SU-DHL-6 (cell line): ENCODE results near the gene TBCK.

Experiments used
- H2AFZ ChIP-seq: fragments of 200-600 bp; sonication (generic); 2 replicates; pipeline ENCODE4 v1.6.1; 2014; ENCODE audit warnings: low read depth, mild to moderate bottlenecking, moderate library complexity, mixed read lengths, antibody characterized with exemption, low read length; ENCODE audit not compliant: severe bottlenecking
- H3F3A ChIP-seq: fragments of 200-600 bp; shearing (Covaris generic); 2 replicates; pipeline ENCODE4 v1.6.0; 2016; ENCODE audit warnings: antibody characterized with exemption, mild to moderate bottlenecking; ENCODE audit not compliant: insufficient read depth
- H3K27ac ChIP-seq: fragments of 200-600 bp; sonication (generic); 2 replicates; pipeline ENCODE4 v1.5.1; 2016; ENCODE audit warnings: low read depth, mild to moderate bottlenecking, low read length, moderate library complexity, mixed read lengths
- H3K27me3 ChIP-seq: fragments of 200-600 bp; sonication (generic), shearing (Covaris generic); 2 replicates; pipeline ENCODE4 v1.6.0; 2014; ENCODE audit warnings: mild to moderate bottlenecking, low read length
- H3K36me3 ChIP-seq: fragments of 200-600 bp; sonication (generic); 2 replicates; pipeline ENCODE4 v1.6.1; 2014; ENCODE audit warnings: mild to moderate bottlenecking, low read length, mixed read lengths
- H3K4me2 ChIP-seq: fragments of 300-600, 200-600 bp; shearing (Covaris generic), sonication (generic); 2 replicates; pipeline ENCODE4 v1.6.0; 2014; ENCODE audit warnings: low read length, low read depth, mild to moderate bottlenecking; ENCODE audit not compliant: poor library complexity, severe bottlenecking
- H3K4me3 ChIP-seq: fragments of 200-600 bp; sonication (generic); 2 replicates; pipeline ENCODE4 v1.5.1; 2014; ENCODE audit warnings: antibody characterized with exemption, low read length, mild to moderate bottlenecking, mixed read lengths; ENCODE audit not compliant: insufficient read depth, poor library complexity, severe bottlenecking
- H3K79me2 ChIP-seq: fragments of 200-600 bp; sonication (generic); 2 replicates; pipeline ENCODE4 v1.6.1; 2014; ENCODE audit warnings: mild to moderate bottlenecking, low read length, moderate library complexity; ENCODE audit not compliant: insufficient read depth
- H3K9ac ChIP-seq: fragments of 200-600 bp; sonication (generic); 2 replicates; pipeline ENCODE4 v1.7.0; 2014; ENCODE audit warnings: mild to moderate bottlenecking, low read length
- H3K9me2 ChIP-seq: fragments of 200-600 bp; sonication (generic); replicated peaks from 2 replicates; pipeline ENCODE4 v1.6.1; 2014; ENCODE audit warnings: low read length; ENCODE audit not compliant: insufficient read depth
- H3K9me3 ChIP-seq: fragments of 200-600 bp; sonication (generic); 2 replicates; pipeline ENCODE4 v1.6.1; 2014; ENCODE audit warnings: low read length, mixed read lengths; ENCODE audit not compliant: insufficient read depth
- H4K20me1 ChIP-seq: fragments of 200-600 bp; sonication (generic); 2 replicates; pipeline ENCODE4 v1.6.1; 2014; ENCODE audit warnings: low read depth, mild to moderate bottlenecking, antibody characterized with exemption, low read length, moderate library complexity, mixed read lengths
- EZH2phosphoT487 ChIP-seq: fragments of 200-600 bp; sonication (generic), shearing (Covaris generic); conservative IDR thresholded peaks from 2 replicates; pipeline ENCODE4 v1.6.1; 2018; ENCODE audit warnings: mild to moderate bottlenecking, antibody characterized with exemption, low read length, moderate library complexity, mixed read lengths
- TF ChIP-seq, protein P1 (sequence below): fragments of 200-600 bp; sonication (generic); IDR thresholded peaks from one replicate; pipeline ENCODE4 v1.5.1; 2017; ENCODE audit warnings: antibody characterized with exemption, mild to moderate bottlenecking, low read length, moderate library complexity; ENCODE audit not compliant: insufficient read depth, poor library complexity, severe bottlenecking

TBCK gene

DNA sequence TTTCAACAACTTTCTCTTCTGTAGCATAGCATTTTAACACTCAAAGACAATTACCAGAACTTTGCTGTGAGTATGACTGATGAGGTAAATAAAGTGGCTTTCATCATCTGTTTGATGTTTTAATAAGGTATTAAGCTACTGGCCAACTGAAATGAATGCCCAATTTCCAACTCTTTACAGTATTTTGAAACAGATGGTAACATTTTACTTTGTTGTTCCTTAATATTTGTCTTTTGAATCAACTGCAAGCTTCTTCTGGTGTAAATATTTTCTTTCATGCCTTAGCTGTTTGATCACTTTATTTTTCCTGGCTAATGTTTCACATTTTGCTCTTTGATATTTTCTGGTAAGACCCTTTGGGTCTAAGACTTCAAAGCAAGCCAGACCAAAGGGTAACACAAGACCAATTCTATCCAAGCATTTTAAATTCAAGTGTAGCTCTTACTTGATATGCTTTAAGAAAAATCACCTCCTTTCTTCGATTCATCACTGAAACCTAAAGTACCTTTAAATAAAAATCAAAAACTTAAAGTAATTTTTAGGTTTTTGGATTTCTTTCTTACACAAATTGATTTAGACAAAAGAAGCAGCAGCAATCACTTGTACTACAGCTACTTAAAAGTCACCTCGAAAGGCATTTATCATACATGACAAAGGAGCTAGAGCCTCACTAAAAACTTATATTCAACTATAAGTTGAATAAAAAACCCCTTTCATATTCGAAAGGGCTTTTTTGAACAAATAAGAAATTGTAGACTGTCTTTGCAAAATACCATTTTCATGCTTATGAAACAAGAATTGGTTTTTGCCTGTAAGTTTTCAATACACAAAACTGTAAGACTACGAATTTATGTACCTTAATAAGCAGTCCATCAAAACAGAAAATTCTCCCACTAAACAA lies 57.6 kb downstream of the TBCK start:
- no peak overlapping the region for H3K4me2 ChIP-seq
- no peak overlapping the region for H2AFZ ChIP-seq
- no peaks in the 10 kb centered on the region for H3K36me3 ChIP-seq
- TF ChIP-seq, protein P1, sequence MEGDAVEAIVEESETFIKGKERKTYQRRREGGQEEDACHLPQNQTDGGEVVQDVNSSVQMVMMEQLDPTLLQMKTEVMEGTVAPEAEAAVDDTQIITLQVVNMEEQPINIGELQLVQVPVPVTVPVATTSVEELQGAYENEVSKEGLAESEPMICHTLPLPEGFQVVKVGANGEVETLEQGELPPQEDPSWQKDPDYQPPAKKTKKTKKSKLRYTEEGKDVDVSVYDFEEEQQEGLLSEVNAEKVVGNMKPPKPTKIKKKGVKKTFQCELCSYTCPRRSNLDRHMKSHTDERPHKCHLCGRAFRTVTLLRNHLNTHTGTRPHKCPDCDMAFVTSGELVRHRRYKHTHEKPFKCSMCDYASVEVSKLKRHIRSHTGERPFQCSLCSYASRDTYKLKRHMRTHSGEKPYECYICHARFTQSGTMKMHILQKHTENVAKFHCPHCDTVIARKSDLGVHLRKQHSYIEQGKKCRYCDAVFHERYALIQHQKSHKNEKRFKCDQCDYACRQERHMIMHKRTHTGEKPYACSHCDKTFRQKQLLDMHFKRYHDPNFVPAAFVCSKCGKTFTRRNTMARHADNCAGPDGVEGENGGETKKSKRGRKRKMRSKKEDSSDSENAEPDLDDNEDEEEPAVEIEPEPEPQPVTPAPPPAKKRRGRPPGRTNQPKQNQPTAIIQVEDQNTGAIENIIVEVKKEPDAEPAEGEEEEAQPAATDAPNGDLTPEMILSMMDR, result no peak
- TF ChIP-seq EZH2phosphoT487, result no peak
- H4K20me1 ChIP-seq, result no peaks in the 10 kb centered on the region
- no peak overlapping the region for H3K9ac ChIP-seq
- H3K4me3 ChIP-seq, result no peak overlapping the region
- H3K79me2 ChIP-seq, result no peaks in the 10 kb centered on the region
- no peaks in the 10 kb centered on the region for H3K9me2 ChIP-seq
- no peaks in the 10 kb centered on the region for H3K27me3 ChIP-seq
- H3F3A ChIP-seq, result no peaks in the 10 kb centered on the region
- H3K27ac ChIP-seq, result no peak overlapping the region
- no peaks in the 10 kb centered on the region for H3K9me3 ChIP-seq

DNA sequence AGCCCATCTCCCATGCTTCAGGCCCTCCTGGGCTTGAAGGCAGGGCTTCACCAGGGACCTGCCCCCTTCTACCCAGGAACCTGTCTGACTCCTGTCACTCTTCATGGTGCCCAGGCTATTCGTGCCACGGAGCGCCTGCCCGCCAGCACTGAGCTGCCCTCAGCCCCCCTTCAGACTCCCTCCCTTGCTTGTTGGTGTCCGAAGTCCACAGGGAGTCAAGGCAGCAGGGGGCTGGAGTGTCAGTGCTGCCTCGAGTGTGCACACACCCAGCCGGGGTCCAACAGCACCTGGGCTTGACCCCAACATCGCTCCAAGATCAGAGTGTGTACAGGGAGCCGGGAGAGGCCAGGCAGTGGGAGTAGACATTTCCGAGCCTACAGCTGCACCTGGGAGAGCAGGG lies 59.8 kb downstream of the TBCK start:
- TF ChIP-seq, protein P1, result no peak
- TF ChIP-seq EZH2phosphoT487, result no peak
- Histone ChIP-seq H3K36me3 (no peaks in the 10 kb centered on the region), H3F3A (no peaks in the 10 kb centered on the region), H3K79me2 (no peaks in the 10 kb centered on the region), H3K27me3 (no peaks in the 10 kb centered on the region), H3K27ac (no peak overlapping the region), H3K4me2 (no peak overlapping the region), H2AFZ (no peak overlapping the region), H4K20me1 (no peaks in the 10 kb centered on the region), H3K9me2 (no peaks in the 10 kb centered on the region), H3K9me3 (no peaks in the 10 kb centered on the region), H3K9ac (no peak overlapping the region), H3K4me3 (no peak overlapping the region)

- Histone ChIP-seq H3K9ac (no peak overlapping the region), H3K27ac (no peak overlapping the region), H3K36me3 (no peaks in the 10 kb centered on the region), H3K4me2 (no peak overlapping the region), H2AFZ (no peak overlapping the region), H3K27me3 (no peaks in the 10 kb centered on the region), H3K79me2 (no peaks in the 10 kb centered on the region), H3K4me3 (no peak overlapping the region), H3K9me3 (no peaks in the 10 kb centered on the region), H3K9me2 (no peaks in the 10 kb centered on the region), H3F3A (no peaks in the 10 kb centered on the region), H4K20me1 (no peaks in the 10 kb centered on the region)
- no peak for TF ChIP-seq EZH2phosphoT487
These were observed 60.8 kb downstream of the TBCK start for GRCh38 chr4:106255195-106255594.

DNA sequence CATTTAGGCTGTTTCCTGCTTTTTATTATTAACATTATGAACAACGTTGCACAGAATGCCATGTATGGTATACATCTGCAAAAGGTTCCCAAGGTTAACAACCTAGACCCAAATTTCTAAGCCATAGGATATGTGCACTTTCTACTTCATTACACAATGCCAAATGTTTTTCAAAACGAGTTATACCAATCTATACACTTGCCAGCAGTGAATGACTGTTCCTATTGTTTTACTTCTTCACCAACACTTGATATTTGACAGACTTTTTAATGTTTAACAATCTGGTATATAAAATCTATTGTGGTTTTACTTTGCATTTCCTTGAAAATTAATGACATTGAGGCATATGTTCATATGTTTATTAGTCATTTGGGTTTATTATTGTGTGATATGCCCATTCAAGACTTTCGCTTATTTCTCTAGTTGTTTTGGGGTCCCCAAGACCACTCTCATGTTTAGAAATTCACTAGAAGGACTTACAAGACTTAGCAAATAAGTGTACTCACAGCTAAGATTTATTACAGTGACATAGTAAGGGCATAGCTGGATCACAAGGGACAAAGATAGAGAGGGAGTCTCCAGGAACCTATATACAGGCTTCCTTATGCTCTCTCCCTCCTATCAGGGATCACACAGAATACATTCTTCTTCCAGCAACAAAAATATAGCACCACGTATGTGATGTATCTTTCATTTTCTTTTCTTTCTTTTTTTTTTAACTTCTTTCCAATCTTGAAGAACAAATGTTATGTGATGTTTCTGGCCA lies 62.5 kb downstream of the TBCK start:
- Histone ChIP-seq H3K9ac (no peak overlapping the region), H3K79me2 (no peaks in the 10 kb centered on the region), H3K27me3 (no peaks in the 10 kb centered on the region), H3K4me2 (no peak overlapping the region), H3K36me3 (no peaks in the 10 kb centered on the region), H2AFZ (no peak overlapping the region), H3K9me2 (no peaks in the 10 kb centered on the region), H3F3A (no peaks in the 10 kb centered on the region), H3K27ac (no peak overlapping the region), H3K9me3 (no peaks in the 10 kb centered on the region), H4K20me1 (no peaks in the 10 kb centered on the region), H3K4me3 (no peak overlapping the region)
- TF ChIP-seq, protein P1, result no peak
- TF ChIP-seq EZH2phosphoT487, result no peak
